Hepatocyte (in vitro differentiated cells): ENCODE measurements around the gene LRTM1.

Experiments used
- EZH2 ChIP-seq: fragments of 200-600 bp; sonication (generic); IDR thresholded peaks from 2 replicates; pipeline ENCODE4 v1.6.1; 2016; ENCODE audit warnings: antibody characterized with exemption, mild to moderate bottlenecking, borderline replicate concordance
- TF ChIP-seq, protein P1 (sequence below): fragments of 200-600 bp; sonication (generic); IDR thresholded peaks from 2 replicates; pipeline ENCODE4 v1.5.1; 2016; ENCODE audit warnings: antibody characterized with exemption, mild to moderate bottlenecking; ENCODE audit not compliant: poor library complexity

DNA sequence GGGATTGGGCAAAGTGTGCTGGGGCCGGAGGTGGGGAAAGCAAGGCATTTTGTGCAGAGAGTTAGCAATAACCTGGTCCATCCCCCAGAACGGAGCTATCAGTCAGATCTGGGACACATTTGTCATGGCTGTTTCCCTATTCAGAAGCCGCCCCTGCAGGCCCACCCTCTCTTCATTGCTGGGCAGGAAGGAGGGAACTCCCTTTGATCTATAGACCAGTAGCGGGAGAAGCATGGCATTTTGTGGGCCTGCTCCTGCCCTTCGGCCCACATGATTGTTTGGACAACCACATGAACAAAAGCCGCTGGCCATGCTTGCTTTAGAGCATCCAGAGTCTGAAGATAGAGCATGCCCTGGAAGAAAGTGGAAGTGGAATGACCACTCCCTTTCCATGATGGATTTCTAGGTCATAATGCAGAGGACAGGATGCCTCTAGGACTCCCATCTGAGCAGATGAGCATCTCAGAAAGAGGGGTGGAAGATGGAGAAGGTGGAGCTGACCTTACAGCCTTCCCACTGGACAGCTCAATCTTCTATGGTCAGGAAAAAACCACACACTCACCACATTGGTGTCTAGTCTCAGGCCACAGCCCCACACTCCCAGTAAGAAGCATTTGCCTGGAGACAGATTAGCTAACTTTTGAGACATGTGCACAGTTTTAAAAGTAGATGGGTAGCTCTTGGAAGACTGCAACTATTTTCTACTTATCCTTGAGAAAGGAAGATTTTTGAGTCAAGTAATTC lies 11.9 kb upstream of the LRTM1 start:
- TF ChIP-seq, protein P1, sequence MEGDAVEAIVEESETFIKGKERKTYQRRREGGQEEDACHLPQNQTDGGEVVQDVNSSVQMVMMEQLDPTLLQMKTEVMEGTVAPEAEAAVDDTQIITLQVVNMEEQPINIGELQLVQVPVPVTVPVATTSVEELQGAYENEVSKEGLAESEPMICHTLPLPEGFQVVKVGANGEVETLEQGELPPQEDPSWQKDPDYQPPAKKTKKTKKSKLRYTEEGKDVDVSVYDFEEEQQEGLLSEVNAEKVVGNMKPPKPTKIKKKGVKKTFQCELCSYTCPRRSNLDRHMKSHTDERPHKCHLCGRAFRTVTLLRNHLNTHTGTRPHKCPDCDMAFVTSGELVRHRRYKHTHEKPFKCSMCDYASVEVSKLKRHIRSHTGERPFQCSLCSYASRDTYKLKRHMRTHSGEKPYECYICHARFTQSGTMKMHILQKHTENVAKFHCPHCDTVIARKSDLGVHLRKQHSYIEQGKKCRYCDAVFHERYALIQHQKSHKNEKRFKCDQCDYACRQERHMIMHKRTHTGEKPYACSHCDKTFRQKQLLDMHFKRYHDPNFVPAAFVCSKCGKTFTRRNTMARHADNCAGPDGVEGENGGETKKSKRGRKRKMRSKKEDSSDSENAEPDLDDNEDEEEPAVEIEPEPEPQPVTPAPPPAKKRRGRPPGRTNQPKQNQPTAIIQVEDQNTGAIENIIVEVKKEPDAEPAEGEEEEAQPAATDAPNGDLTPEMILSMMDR = no peak
- TF ChIP-seq EZH2 = no peak
